Measurements from ENCODE around the gene EDC4. TPM values are rescaled to one million over a fixed set of nuclear protein-coding genes. Genes with fewer than 3 reads are reported as not detected.

The EDC4 gene
- total and polyA plus RNA-seq, 2 of the 13 experiments (the other 11 are each of a cell fraction or from before 2014, with no cell fraction given) = 51.4 to 59.1 TPM

DNA sequence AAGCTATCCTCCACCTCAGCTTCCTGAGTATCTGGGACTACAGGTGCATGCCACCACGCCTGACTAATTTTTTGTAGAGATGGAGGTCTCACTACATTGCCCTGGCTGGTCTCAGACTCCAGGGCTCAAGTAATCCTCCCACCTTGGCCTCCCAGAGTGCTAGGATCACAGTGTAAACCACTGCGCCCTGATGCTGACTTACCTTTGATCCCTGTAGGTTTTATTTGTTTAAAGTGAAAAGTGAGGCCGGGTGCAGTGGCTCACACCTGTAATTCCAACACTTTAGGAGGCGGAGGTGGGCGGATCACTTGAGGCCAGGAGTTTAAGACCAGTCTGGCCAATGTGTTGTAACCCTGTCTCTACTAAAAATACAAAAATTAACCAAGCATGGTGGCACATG lies 28.9 kb downstream of the EDC4 start (continued):
- TF ChIP-seq, protein P1, sequence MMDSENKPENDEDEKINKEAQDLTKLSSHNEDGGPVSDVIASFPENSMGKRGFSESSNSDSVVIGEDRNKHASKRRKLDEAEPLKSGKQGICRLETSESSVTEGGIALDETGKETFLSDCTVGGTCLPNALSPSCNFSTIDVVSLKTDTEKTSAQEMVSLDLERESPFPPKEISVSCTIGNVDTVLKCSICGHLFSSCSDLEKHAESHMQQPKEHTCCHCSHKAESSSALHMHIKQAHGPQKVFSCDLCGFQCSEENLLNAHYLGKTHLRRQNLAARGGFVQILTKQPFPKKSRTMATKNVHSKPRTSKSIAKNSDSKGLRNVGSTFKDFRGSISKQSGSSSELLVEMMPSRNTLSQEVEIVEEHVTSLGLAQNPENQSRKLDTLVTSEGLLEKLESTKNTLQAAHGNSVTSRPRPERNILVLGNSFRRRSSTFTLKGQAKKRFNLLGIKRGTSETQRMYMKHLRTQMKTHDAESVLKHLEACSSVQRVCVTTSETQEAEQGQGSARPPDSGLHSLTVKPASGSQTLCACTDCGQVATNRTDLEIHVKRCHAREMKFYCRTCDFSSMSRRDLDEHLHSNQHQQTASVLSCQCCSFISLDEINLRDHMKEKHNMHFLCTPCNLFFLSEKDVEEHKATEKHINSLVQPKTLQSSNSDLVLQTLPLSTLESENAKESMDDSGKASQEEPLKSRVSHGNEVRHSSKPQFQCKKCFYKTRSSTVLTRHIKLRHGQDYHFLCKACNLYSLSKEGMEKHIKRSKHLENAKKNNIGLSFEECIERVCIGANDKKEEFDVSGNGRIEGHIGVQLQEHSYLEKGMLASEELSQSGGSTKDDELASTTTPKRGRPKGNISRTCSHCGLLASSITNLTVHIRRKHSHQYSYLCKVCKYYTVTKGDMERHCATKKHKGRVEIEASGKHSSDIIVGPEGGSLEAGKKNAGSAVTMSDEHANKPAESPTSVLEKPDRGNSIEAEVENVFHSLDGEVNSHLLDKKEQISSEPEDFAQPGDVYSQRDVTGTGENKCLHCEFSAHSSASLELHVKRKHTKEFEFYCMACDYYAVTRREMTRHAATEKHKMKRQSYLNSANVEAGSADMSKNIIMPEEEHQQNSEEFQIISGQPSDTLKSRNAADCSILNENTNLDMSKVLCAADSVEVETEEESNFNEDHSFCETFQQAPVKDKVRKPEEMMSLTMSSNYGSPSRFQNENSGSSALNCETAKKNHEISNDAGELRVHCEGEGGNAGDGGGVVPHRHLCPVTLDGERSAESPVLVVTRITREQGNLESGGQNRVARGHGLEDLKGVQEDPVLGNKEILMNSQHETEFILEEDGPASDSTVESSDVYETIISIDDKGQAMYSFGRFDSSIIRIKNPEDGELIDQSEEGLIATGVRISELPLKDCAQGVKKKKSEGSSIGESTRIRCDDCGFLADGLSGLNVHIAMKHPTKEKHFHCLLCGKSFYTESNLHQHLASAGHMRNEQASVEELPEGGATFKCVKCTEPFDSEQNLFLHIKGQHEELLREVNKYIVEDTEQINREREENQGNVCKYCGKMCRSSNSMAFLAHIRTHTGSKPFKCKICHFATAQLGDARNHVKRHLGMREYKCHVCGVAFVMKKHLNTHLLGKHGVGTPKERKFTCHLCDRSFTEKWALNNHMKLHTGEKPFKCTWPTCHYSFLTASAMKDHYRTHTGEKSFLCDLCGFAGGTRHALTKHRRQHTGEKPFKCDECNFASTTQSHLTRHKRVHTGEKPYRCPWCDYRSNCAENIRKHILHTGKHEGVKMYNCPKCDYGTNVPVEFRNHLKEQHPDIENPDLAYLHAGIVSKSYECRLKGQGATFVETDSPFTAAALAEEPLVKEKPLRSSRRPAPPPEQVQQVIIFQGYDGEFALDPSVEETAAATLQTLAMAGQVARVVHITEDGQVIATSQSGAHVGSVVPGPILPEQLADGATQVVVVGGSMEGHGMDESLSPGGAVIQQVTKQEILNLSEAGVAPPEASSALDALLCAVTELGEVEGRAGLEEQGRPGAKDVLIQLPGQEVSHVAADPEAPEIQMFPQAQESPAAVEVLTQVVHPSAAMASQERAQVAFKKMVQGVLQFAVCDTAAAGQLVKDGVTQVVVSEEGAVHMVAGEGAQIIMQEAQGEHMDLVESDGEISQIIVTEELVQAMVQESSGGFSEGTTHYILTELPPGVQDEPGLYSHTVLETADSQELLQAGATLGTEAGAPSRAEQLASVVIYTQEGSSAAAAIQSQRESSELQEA (CRISPR knock-in tag; IDR thresholded peaks at IDR 0.05; ENCODE audit: not compliant biosample characterization) = no peak
- TF ChIP-seq, protein P2, sequence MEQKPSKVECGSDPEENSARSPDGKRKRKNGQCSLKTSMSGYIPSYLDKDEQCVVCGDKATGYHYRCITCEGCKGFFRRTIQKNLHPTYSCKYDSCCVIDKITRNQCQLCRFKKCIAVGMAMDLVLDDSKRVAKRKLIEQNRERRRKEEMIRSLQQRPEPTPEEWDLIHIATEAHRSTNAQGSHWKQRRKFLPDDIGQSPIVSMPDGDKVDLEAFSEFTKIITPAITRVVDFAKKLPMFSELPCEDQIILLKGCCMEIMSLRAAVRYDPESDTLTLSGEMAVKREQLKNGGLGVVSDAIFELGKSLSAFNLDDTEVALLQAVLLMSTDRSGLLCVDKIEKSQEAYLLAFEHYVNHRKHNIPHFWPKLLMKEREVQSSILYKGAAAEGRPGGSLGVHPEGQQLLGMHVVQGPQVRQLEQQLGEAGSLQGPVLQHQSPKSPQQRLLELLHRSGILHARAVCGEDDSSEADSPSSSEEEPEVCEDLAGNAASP (CRISPR knock-in tag; IDR thresholded peaks at IDR 0.05; ENCODE audit: borderline replicate concordance) = no peak
- no peak for TF ChIP-seq ZBTB42 (CRISPR knock-in tag; IDR thresholded peaks at IDR 0.05)
- TF ChIP-seq, protein P3, sequence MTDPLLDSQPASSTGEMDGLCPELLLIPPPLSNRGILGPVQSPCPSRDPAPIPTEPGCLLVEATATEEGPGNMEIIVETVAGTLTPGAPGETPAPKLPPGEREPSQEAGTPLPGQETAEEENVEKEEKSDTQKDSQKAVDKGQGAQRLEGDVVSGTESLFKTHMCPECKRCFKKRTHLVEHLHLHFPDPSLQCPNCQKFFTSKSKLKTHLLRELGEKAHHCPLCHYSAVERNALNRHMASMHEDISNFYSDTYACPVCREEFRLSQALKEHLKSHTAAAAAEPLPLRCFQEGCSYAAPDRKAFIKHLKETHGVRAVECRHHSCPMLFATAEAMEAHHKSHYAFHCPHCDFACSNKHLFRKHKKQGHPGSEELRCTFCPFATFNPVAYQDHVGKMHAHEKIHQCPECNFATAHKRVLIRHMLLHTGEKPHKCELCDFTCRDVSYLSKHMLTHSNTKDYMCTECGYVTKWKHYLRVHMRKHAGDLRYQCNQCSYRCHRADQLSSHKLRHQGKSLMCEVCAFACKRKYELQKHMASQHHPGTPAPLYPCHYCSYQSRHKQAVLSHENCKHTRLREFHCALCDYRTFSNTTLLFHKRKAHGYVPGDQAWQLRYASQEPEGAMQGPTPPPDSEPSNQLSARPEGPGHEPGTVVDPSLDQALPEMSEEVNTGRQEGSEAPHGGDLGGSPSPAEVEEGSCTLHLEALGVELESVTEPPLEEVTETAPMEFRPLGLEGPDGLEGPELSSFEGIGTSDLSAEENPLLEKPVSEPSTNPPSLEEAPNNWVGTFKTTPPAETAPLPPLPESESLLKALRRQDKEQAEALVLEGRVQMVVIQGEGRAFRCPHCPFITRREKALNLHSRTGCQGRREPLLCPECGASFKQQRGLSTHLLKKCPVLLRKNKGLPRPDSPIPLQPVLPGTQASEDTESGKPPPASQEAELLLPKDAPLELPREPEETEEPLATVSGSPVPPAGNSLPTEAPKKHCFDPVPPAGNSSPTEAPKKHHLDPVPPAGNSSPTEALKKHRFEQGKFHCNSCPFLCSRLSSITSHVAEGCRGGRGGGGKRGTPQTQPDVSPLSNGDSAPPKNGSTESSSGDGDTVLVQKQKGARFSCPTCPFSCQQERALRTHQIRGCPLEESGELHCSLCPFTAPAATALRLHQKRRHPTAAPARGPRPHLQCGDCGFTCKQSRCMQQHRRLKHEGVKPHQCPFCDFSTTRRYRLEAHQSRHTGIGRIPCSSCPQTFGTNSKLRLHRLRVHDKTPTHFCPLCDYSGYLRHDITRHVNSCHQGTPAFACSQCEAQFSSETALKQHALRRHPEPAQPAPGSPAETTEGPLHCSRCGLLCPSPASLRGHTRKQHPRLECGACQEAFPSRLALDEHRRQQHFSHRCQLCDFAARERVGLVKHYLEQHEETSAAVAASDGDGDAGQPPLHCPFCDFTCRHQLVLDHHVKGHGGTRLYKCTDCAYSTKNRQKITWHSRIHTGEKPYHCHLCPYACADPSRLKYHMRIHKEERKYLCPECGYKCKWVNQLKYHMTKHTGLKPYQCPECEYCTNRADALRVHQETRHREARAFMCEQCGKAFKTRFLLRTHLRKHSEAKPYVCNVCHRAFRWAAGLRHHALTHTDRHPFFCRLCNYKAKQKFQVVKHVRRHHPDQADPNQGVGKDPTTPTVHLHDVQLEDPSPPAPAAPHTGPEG (CRISPR knock-in tag; IDR thresholded peaks at IDR 0.05) = no peak
- TF ChIP-seq ZNF160 (CRISPR knock-in tag; IDR thresholded peaks at IDR 0.05) = no peak
- TF ChIP-seq TARDBP (CRISPR knock-in tag; IDR thresholded peaks at IDR 0.05) = no peak
- TF ChIP-seq NRL (CRISPR knock-in tag; IDR thresholded peaks at IDR 0.05; ENCODE audit: borderline replicate concordance) = no peak
- no peak for TF ChIP-seq ZNF580 (CRISPR knock-in tag; IDR thresholded peaks at IDR 0.05; ENCODE audit: borderline replicate concordance, low read depth)
- no peak for TF ChIP-seq XBP1 (CRISPR knock-in tag; IDR thresholded peaks at IDR 0.05)
- no peak for TF ChIP-seq ZNF335 (CRISPR knock-in tag; IDR thresholded peaks at IDR 0.05)
